Ishikawa (cell line): ENCODE results near the gene ACD.

ENCODE experiments used
- CREB1 ChIP-seq: IDR thresholded peaks from 2 replicates; pipeline ENCODE4 v1.6.1; 2012; ENCODE audit warnings: low read depth
- FOXM1 ChIP-seq: IDR thresholded peaks from 2 replicates; pipeline ENCODE4 v1.6.1; 2012; ENCODE audit warnings: low read depth, borderline replicate concordance
- TAF1 ChIP-seq: IDR thresholded peaks from 2 replicates; pipeline ENCODE4 v1.6.1; 2012; ENCODE audit warnings: low read depth, mild to moderate bottlenecking
- ZBTB7A ChIP-seq: IDR thresholded peaks from 2 replicates; pipeline ENCODE4 v1.6.1; 2012; ENCODE audit warnings: low read depth
- TF ChIP-seq, protein P1 (sequence below): IDR thresholded peaks from 2 replicates; pipeline ENCODE4 v1.6.1; 2012; ENCODE audit warnings: low read depth, mild to moderate bottlenecking
- TF ChIP-seq, protein P2 (sequence below): IDR thresholded peaks from 2 replicates; pipeline ENCODE4 v1.6.1; 2012

DNA sequence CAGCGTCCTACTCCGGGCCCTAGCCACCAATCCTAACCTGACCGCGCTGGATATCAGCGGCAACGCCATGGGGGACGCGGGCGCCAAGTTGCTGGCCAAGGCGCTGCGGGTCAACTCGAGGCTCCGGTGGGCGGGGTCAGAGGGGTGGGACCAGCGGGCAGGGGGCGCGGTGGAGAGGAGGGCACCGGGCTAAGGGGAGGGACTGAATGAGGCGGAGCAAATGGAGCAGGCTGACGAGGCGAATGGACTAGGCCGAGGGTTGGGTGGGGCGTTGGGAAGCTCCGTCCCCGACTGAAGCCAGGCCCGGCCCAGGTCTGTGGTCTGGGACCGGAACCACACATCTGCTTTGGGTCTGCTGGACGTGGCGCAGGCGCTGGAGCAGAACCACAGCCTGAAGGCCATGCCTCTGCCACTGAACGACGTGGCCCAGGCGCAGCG is 10.5 kb downstream of the ACD start:
- TF ChIP-seq ZBTB7A: no peak
- no peak for TF ChIP-seq TAF1
- TF ChIP-seq CREB1: no peak
- TF ChIP-seq, protein P1, sequence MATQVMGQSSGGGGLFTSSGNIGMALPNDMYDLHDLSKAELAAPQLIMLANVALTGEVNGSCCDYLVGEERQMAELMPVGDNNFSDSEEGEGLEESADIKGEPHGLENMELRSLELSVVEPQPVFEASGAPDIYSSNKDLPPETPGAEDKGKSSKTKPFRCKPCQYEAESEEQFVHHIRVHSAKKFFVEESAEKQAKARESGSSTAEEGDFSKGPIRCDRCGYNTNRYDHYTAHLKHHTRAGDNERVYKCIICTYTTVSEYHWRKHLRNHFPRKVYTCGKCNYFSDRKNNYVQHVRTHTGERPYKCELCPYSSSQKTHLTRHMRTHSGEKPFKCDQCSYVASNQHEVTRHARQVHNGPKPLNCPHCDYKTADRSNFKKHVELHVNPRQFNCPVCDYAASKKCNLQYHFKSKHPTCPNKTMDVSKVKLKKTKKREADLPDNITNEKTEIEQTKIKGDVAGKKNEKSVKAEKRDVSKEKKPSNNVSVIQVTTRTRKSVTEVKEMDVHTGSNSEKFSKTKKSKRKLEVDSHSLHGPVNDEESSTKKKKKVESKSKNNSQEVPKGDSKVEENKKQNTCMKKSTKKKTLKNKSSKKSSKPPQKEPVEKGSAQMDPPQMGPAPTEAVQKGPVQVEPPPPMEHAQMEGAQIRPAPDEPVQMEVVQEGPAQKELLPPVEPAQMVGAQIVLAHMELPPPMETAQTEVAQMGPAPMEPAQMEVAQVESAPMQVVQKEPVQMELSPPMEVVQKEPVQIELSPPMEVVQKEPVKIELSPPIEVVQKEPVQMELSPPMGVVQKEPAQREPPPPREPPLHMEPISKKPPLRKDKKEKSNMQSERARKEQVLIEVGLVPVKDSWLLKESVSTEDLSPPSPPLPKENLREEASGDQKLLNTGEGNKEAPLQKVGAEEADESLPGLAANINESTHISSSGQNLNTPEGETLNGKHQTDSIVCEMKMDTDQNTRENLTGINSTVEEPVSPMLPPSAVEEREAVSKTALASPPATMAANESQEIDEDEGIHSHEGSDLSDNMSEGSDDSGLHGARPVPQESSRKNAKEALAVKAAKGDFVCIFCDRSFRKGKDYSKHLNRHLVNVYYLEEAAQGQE: no peak
- TF ChIP-seq, protein P2, sequence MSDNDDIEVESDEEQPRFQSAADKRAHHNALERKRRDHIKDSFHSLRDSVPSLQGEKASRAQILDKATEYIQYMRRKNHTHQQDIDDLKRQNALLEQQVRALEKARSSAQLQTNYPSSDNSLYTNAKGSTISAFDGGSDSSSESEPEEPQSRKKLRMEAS: no peak
- no peak for TF ChIP-seq FOXM1
